Suprapubic skin (tissue), 4 donors: ENCODE results near the gene PF4V1. TPM values are rescaled to one million over a fixed set of nuclear protein-coding genes. Genes with fewer than 3 reads are reported as not detected.

Experiments
- DNase-seq, 2 donors: peaks; one replicate each; pipeline ENCODE4 v3.0.0-alpha.2; 2019; ENCODE audit warnings: low spot score in 2 of 2
- H3K27ac ChIP-seq: fragments of 200-600 bp; sonication (generic); one replicate; pipeline ENCODE4 v1.5.1; 2019
- H3K27me3 ChIP-seq: fragments of 200-600 bp; sonication (generic); one replicate; pipeline ENCODE4 v1.5.1; 2019
- H3K36me3 ChIP-seq: fragments of 200-600 bp; sonication (generic); one replicate; pipeline ENCODE4 v1.5.1; 2019
- H3K4me1 ChIP-seq: fragments of 200-600 bp; sonication (generic); one replicate; pipeline ENCODE4 v1.5.1; 2019
- H3K4me3 ChIP-seq: fragments of 200-600 bp; sonication (generic); one replicate; pipeline ENCODE4 v1.5.1; 2019; ENCODE audit warnings: mild to moderate bottlenecking
- H3K9me3 ChIP-seq: fragments of 200-600 bp; sonication (generic); one replicate; pipeline ENCODE4 v1.5.1; 2019
- CTCF ChIP-seq, 2 donors: fragments of 200-600 bp in 1 of 2; fragments of 450-650 bp in 1 of 2; sonication (generic) in 1 of 2; IDR thresholded peaks; one replicate each; pipeline ENCODE4 v1.5.1; 2016 to 2019; ENCODE audit warnings: antibody characterized with exemption in 2 of 2, mild to moderate bottlenecking in 1 of 2, moderate library complexity in 1 of 2
- EP300 ChIP-seq: sonication (generic); formaldehyde crosslinking; IDR thresholded peaks from one replicate; pipeline ENCODE4 v1.6.1; 2017; ENCODE audit warnings: antibody characterized with exemption
- POLR2A ChIP-seq, 2 donors: fragments of 450-650 bp; IDR thresholded peaks; one replicate each; pipeline ENCODE4 v1.6.1; 2017; ENCODE audit warnings: antibody characterized with exemption in 2 of 2, mild to moderate bottlenecking in 2 of 2, moderate library complexity in 2 of 2
- POLR2AphosphoS5 ChIP-seq, 3 donors: sonication (generic); formaldehyde crosslinking; IDR thresholded peaks; one replicate each; pipeline ENCODE4 v1.6.1; 2017; ENCODE audit warnings: antibody characterized with exemption in 3 of 3
- WGBS: methylation state at CpG from one replicate; pipeline ENCODE4 v1.1.5; 2018; 5-methylcytosine and 5-hydroxymethylcytosine counted together
- total RNA-seq, 4 donors: library from RNA; depleted of rRNA; stranded (reverse); fragments of >200 nt; gene quantifications; one replicate each; pipeline ENCODE4 v1.1.0, GENCODE V29; 2016

Gene PF4V1
- total RNA-seq, 4 donors from 2014 or later: not detected

GRCh38 chr4:73839715-73840114 lies 13.4 kb upstream of the PF4V1 start:
- Histone ChIP-seq H3K4me3 (no peak overlapping the region), H3K9me3 (no peaks in the 10 kb centered on the region), H3K36me3 (no peaks in the 10 kb centered on the region), H3K27ac (no peak overlapping the region), H3K4me1 (peaks cover 10% of the 10 kb centered on the region), H3K27me3 (peaks cover 39% of the 10 kb centered on the region)
- 75% methylated on average over 3 of the region's 3 CpGs for WGBS
- TF ChIP-seq POLR2A (IDR thresholded peaks at IDR 0.05) (no peak), POLR2AphosphoS5 (IDR thresholded peaks at IDR 0.05) (no peak), CTCF (IDR thresholded peaks at IDR 0.05) (no peak), EP300 (no peak)
- DNase-seq: no peak

DNA sequence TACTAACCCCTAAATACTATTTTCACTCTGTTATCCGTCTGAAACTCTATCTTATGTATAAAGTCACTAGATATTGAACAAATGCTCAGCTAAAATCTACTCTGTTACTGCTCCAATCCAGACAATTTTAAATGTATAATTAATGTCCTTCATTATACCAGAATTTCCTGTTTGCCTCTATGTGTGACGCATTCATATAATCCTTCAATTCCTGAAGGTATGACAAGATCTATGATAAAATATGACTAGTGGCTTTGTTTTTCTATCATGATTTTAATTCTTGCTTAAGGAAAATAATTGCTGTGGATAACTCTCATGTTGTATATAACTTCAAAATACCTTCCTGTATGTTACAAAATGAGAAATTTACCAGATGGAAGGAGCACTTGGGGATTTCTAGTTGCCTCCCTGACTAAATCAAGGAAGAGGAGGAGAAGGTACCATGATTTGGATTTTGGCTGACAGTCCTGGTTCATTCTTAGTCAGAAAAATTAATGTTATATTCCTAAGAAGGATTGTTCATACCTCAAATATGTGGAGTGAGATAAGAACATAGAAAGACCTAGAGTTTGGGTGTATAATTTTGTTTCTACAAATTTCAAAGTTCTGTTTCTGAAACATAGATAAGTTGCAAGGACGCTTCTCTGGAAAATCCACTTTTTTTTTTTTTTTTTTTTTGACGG lies 11.7 kb upstream of the PF4V1 start:
- Histone ChIP-seq H3K4me3 (no peak overlapping the region), H3K27ac (no peak overlapping the region), H3K4me1 (peaks cover 8% of the 10 kb centered on the region), H3K27me3 (peaks cover 35% of the 10 kb centered on the region), H3K36me3 (no peaks in the 10 kb centered on the region), H3K9me3 (no peaks in the 10 kb centered on the region)
- WGBS: 62% methylated on average over 4 of the region's 4 CpGs
- TF ChIP-seq EP300 (no peak), POLR2A (IDR thresholded peaks at IDR 0.05) (no peak), POLR2AphosphoS5 (IDR thresholded peaks at IDR 0.05) (no peak), CTCF (IDR thresholded peaks at IDR 0.05) (no peak)
- no peak for DNase-seq

- Histone ChIP-seq H3K4me1 (no peaks in the 10 kb centered on the region), H3K36me3 (no peaks in the 10 kb centered on the region), H3K9me3 (no peaks in the 10 kb centered on the region), H3K4me3 (no peak overlapping the region), H3K27me3 (peaks cover 22% of the 10 kb centered on the region), H3K27ac (no peak overlapping the region)
- no peak for TF ChIP-seq POLR2A (IDR thresholded peaks at IDR 0.05)
- DNase-seq: no peak
Observed at GRCh38 chr4:73842696-73843095, 10.4 kb upstream of the PF4V1 start.

GRCh38 chr4:73843369-73843768 lies 9.7 kb upstream of the PF4V1 start:
- TF ChIP-seq CTCF (IDR thresholded peaks at IDR 0.05) (no peak), POLR2A (IDR thresholded peaks at IDR 0.05) (no peak), POLR2AphosphoS5 (IDR thresholded peaks at IDR 0.05) (no peak), EP300 (no peak)
- no peaks in the 10 kb centered on the region for H3K9me3 ChIP-seq
- no peak overlapping the region for H3K27ac ChIP-seq
- no peak overlapping the region for H3K4me3 ChIP-seq
- H3K36me3 ChIP-seq: no peaks in the 10 kb centered on the region
- peaks cover 16% of the 10 kb centered on the region for H3K27me3 ChIP-seq
- no peaks in the 10 kb centered on the region for H3K4me1 ChIP-seq
- no peak for DNase-seq

DNA sequence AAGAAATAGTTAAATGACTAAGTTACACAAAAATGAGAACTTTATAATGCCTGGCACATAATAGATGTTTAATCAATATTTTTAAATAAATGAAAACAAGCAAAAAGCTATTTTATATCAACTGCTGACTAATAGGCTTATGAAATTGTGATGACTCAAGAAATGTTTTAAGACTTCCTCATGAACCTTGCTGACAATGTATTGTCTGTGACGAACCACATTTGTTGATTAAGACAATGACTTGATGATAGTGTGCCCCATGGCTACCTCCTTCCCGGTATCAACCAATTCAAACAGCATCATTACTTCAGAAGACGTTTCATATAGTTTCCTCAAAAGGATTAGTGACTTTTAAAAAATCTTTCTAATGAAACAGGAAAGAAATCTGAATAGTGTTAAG lies 8.8 kb upstream of the PF4V1 start:
- H3K9me3 ChIP-seq: no peaks in the 10 kb centered on the region
- H3K36me3 ChIP-seq: no peaks in the 10 kb centered on the region
- H3K27me3 ChIP-seq: peaks cover 11% of the 10 kb centered on the region
- TF ChIP-seq CTCF (IDR thresholded peaks at IDR 0.05): no peak
- no peak for TF ChIP-seq EP300
- TF ChIP-seq POLR2A (IDR thresholded peaks at IDR 0.05): no peak
- TF ChIP-seq POLR2AphosphoS5 (IDR thresholded peaks at IDR 0.05): no peak
- H3K27ac ChIP-seq: no peak overlapping the region
- no peak overlapping the region for H3K4me3 ChIP-seq
- no peaks in the 10 kb centered on the region for H3K4me1 ChIP-seq
- no peak for DNase-seq
- WGBS: 67% methylated on average over 3 of the region's 3 CpGs

DNA sequence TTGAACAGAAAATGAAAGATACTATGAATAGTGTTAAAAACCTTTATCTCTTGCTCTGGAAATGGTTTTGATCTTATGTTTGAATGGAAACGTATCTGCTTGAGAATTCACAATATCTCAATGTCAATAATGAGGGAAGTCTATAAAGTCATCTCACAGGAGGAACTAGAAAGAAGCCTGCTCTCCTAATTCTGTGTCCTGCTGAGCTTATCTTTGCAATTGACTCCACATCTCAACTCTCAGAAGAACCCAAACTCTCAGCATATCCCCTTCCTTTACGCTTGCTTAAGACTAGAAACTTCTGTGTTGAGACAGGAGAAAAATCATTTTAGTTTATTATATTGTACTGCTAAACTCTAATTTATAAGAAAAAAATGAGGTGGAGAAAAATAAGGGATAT lies 8.3 kb upstream of the PF4V1 start:
- Histone ChIP-seq H3K9me3 (no peaks in the 10 kb centered on the region), H3K27me3 (peaks cover 11% of the 10 kb centered on the region), H3K4me1 (no peaks in the 10 kb centered on the region), H3K36me3 (no peaks in the 10 kb centered on the region), H3K27ac (no peak overlapping the region), H3K4me3 (no peak overlapping the region)
- DNase-seq: no peak
- WGBS: 68% methylated on average over 2 of the region's 2 CpGs
- TF ChIP-seq CTCF (IDR thresholded peaks at IDR 0.05) (no peak), EP300 (no peak), POLR2AphosphoS5 (IDR thresholded peaks at IDR 0.05) (no peak), POLR2A (IDR thresholded peaks at IDR 0.05) (no peak)
